ENCODE data around the gene AIG1. TPM values are rescaled to one million over a fixed set of nuclear protein-coding genes. Genes with fewer than 3 reads are reported as not detected.

The AIG1 gene
- total and polyA plus RNA-seq, 2 experiments from 2014 or later: 92.8 to 102 TPM

DNA sequence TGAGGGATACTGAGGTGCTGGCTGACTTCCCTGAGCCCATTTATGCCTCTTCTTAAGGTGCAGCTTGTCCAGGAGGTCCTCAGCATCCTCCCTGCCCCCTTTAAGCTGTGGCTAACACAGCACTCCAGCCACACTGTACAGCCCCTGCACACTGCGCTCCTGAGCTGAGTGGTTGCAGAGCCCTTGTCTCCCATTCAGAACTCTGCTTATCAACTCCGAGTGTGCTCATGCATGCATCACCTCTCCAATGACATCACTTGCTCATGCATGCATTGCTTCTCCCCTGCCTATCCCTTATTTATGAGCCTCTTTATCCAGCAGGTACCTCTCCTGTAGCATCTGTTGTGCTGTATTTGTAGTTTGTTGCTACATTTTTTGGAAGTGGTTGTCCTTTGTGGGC, 124.6 kb downstream of the AIG1 start:
- Histone ChIP-seq H3K9me2 (replicated peaks; ENCODE audit: insufficient read depth) (no peaks in the 10 kb centered on the region), H3K4me1 (ENCODE audit: insufficient read depth) (no peaks in the 10 kb centered on the region), H3K27me3 (no peaks in the 10 kb centered on the region), H3K27ac (no peak overlapping the region), H3K79me2 (peaks cover 2% of the 10 kb centered on the region), H2AFZ (no peak overlapping the region), H4K20me1 (ENCODE audit: insufficient read depth, poor library complexity, severe bottlenecking) (no peaks in the 10 kb centered on the region), H3K4me3 (no peak overlapping the region), H3K4me2 (no peak overlapping the region), H3K9me3 (ENCODE audit: low read depth) (no peaks in the 10 kb centered on the region), H3K36me3 (replicated peaks; ENCODE audit: insufficient read depth, low read depth) (no peaks in the 10 kb centered on the region)
- 97% methylated on average over 2 of the region's 2 CpGs for WGBS (ENCODE audit: low lambda C conversion rate, missing lambda C conversion rate)
- TF ChIP-seq EZH2phosphoT487 (IDR thresholded peaks at IDR 0.05; ENCODE audit: low read depth, severe bottlenecking, unreplicated experiment) (no peak), EZH2 (IDR thresholded peaks at IDR 0.05; ENCODE audit: borderline replicate concordance) (no peak)
- TF ChIP-seq, protein P1, sequence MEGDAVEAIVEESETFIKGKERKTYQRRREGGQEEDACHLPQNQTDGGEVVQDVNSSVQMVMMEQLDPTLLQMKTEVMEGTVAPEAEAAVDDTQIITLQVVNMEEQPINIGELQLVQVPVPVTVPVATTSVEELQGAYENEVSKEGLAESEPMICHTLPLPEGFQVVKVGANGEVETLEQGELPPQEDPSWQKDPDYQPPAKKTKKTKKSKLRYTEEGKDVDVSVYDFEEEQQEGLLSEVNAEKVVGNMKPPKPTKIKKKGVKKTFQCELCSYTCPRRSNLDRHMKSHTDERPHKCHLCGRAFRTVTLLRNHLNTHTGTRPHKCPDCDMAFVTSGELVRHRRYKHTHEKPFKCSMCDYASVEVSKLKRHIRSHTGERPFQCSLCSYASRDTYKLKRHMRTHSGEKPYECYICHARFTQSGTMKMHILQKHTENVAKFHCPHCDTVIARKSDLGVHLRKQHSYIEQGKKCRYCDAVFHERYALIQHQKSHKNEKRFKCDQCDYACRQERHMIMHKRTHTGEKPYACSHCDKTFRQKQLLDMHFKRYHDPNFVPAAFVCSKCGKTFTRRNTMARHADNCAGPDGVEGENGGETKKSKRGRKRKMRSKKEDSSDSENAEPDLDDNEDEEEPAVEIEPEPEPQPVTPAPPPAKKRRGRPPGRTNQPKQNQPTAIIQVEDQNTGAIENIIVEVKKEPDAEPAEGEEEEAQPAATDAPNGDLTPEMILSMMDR (IDR thresholded peaks at IDR 0.05; ENCODE audit: poor library complexity): no peak
- DNase-seq (ENCODE audit: low spot score): no peak

DNA sequence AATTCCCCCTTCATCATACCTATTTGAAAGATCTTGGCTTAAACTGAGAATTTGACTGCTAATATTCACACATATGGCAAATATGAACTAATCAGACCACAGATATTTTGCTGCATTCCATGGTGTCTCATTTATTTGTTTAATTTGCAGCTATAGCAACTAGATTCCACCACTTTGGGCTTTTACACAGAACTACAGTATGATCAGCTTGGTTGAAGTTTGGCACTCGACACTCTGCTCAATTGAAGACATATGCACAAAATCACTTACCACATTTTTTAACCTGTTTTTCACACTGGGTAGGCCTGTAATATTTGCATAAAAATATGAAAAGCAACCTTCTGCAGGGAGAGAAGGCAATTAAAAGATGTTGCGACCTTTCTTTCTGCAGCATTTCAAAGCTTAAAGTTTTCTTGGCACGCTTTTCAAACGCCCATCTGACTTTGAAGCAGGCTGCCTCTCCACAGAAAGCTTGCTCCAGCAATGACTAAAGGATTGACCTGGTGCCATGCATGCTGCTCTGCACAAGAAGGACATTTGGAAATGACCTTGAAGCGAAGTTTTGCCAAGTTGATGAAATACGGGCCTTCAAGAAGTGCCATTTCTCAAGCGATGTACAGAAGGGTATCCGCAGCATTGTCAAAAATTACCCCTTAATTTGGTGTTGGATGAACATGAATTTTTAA, 126.7 kb downstream of the AIG1 start:
- H3K4me2 ChIP-seq: no peak overlapping the region

DNA sequence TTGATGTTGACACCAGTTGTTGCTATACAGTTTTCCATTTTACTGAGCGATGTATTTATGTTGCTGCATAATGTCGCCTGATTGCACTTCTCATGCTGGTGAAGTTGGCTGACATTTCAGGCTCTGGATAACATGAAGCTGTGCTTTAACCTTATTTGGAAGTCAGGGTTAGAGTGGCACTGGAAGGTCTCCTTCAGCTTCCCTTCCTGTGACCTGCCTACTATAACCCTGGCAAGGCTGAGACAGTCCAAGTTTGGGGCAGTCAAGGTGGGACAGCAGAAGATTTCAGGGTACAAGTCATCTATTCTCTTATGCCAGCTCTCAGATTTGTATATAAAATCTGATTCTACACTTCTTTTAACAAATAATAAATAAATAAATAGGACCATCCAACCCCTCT, 127.6 kb downstream of the AIG1 start:
- Histone ChIP-seq H3K36me3 (replicated peaks; ENCODE audit: insufficient read depth, low read depth) (no peaks in the 10 kb centered on the region), H3K79me2 (no peaks in the 10 kb centered on the region), H3K27ac (no peak overlapping the region), H3K4me1 (ENCODE audit: insufficient read depth) (no peaks in the 10 kb centered on the region), H3K4me3 (no peak overlapping the region), H4K20me1 (ENCODE audit: insufficient read depth, poor library complexity, severe bottlenecking) (no peaks in the 10 kb centered on the region), H3K9me2 (replicated peaks; ENCODE audit: insufficient read depth) (no peaks in the 10 kb centered on the region), H3K4me2 (no peak overlapping the region), H2AFZ (no peak overlapping the region), H3K9me3 (ENCODE audit: low read depth) (no peaks in the 10 kb centered on the region), H3K27me3 (no peaks in the 10 kb centered on the region)
- no peak for DNase-seq (ENCODE audit: low spot score)
- TF ChIP-seq EZH2phosphoT487 (IDR thresholded peaks at IDR 0.05; ENCODE audit: low read depth, severe bottlenecking, unreplicated experiment): no peak
- TF ChIP-seq, protein P1 (IDR thresholded peaks at IDR 0.05; ENCODE audit: poor library complexity): no peak
- no peak for TF ChIP-seq EZH2 (IDR thresholded peaks at IDR 0.05; ENCODE audit: borderline replicate concordance)
- 98% methylated on average over 2 of the region's 2 CpGs for WGBS (ENCODE audit: low lambda C conversion rate, missing lambda C conversion rate)

More for the DNA sequence above, 126.7 kb downstream of the AIG1 start:
- Histone ChIP-seq H3K27ac (no peak overlapping the region), H2AFZ (no peak overlapping the region), H3K4me3 (no peak overlapping the region), H3K9me3 (ENCODE audit: low read depth) (no peaks in the 10 kb centered on the region), H3K36me3 (replicated peaks; ENCODE audit: insufficient read depth, low read depth) (no peaks in the 10 kb centered on the region), H3K4me1 (ENCODE audit: insufficient read depth) (no peaks in the 10 kb centered on the region), H3K79me2 (peaks cover 2% of the 10 kb centered on the region), H3K9me2 (replicated peaks; ENCODE audit: insufficient read depth) (no peaks in the 10 kb centered on the region), H3K27me3 (no peaks in the 10 kb centered on the region), H4K20me1 (ENCODE audit: insufficient read depth, poor library complexity, severe bottlenecking) (no peaks in the 10 kb centered on the region)
- 95% methylated on average over 8 of the region's 8 CpGs for WGBS (ENCODE audit: low lambda C conversion rate, missing lambda C conversion rate)
- no peak for DNase-seq (ENCODE audit: low spot score)
- TF ChIP-seq, protein P1 (IDR thresholded peaks at IDR 0.05; ENCODE audit: poor library complexity): no peak
- TF ChIP-seq EZH2phosphoT487 (IDR thresholded peaks at IDR 0.05; ENCODE audit: low read depth, severe bottlenecking, unreplicated experiment): no peak
- TF ChIP-seq EZH2 (IDR thresholded peaks at IDR 0.05; ENCODE audit: borderline replicate concordance): no peak

All from hepatocyte (in vitro differentiated cells).